ENCODE data around the gene TEX54.

DNA sequence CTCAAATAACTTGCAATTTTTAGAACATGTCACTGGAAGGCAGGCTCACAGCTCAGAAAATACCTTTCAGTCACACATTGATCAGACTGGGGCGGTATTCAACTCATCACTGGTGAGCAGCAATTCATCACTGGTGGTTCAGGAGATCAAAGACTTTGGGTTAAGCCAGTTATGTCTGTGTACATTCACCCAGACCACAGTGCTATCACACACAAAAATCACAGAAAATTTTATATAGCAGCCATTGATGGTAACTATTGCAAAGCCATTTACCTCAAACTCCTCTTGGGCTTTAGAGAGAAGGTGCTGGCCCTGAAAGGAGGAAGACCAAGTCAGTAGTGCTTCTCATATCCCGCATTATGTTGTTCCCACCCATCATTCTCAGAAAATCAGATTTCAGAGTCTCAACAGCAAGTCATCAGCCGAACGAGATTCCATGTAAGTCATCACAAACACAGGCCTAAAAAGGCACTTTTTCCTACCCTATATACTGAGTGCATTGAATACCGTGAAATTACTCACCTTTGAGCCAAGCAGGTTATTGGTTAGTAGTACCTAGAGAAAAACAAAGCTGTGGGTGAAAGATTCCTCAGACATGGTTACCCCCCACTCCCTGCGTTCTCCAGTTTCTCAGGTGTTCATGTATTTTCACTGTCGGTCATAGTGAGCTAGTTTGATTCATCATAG lies 20.8 kb upstream of the TEX54 start:
- TF ChIP-seq POLR2A (IDR thresholded peaks at IDR 0.05; ENCODE audit: low read length) (no peak), GATA1 (IDR thresholded peaks at IDR 0.05; ENCODE audit: low read depth, low read length) (no peak)

Data from erythroblast (primary cell).